Measurements from ENCODE around the gene ZFAND3. TPM values are rescaled to one million over a fixed set of nuclear protein-coding genes. Genes with fewer than 3 reads are reported as not detected.

Gene ZFAND3
- total RNA-seq, 2 experiments from 2014 or later: 8.3 to 33.8 TPM

GRCh38 chr6:37867756-37868446 is 48.4 kb downstream of the ZFAND3 start:
- ChIA-PET CTCF (ENCODE audit: unreplicated experiment) (no interaction called here), POLR2A (no interaction called here)
- TF ChIP-seq CTCF (conservative IDR thresholded peaks at IDR 0.05; ENCODE audit: low read length) (no peak), EZH2phosphoT487 (IDR thresholded peaks at IDR 0.05; ENCODE audit: borderline replicate concordance, low read depth, low read length) (no peak)
- no peaks in the 10 kb centered on the region for H3K36me3 ChIP-seq (ENCODE audit: insufficient read depth, low read length)
- H3K27ac ChIP-seq (ENCODE audit: low read depth, low read length, poor library complexity, severe bottlenecking): no peak overlapping the region
- H3K4me1 ChIP-seq (ENCODE audit: insufficient read depth, low read length, poor library complexity, severe bottlenecking): no peaks in the 10 kb centered on the region
- H2AFZ ChIP-seq (ENCODE audit: low read length): no peak overlapping the region
- BruUV-seq (replicated peaks): no TSS peak
- H3K9me3 ChIP-seq (ENCODE audit: low read length): peaks cover 3% of the 10 kb centered on the region; the same call in 1 of the 2 replicates
- no peak overlapping the region for H3K4me3 ChIP-seq (ENCODE audit: low read depth, low read length, poor library complexity, severe bottlenecking)
- peaks cover 9% of the 10 kb centered on the region; the same call in 1 of the 2 replicates for H4K20me1 ChIP-seq (ENCODE audit: insufficient read depth, low read length)
- peaks cover 13% of the 10 kb centered on the region; the same call in 1 of the 2 replicates for H3K79me2 ChIP-seq (ENCODE audit: insufficient read depth, low read depth, low read length)
- 0 out of 2 replicates have a peak overlapping the region, but pooled peaks have one; percentile 9 for H3K4me2 ChIP-seq (ENCODE audit: low read length)
- H3K9me2 ChIP-seq (ENCODE audit: insufficient read depth, low read length): no peaks in the 10 kb centered on the region
- intact Hi-C loops (cut with micrococcal nuclease; ENCODE audit: unreplicated experiment): no loop called here
- DNase-seq (ENCODE audit: low spot score): no peak

DNA sequence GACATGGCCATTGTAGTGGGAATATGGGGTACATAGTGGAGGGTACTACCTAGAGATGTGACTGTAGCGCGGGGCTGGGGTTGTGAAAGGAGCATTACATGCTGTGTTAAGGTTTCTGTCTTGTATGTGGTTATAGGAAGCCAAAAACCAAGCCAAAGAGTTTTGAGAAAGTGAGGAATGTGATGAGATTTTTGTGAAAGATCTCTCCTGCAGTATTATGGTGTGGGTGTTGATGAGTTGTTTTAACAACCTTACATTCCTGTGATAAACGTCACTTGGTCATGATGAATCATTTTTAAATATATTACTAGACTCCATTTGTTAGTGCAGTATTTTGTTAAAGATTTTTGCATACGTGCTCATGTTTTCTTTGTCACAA is 48.9 kb downstream of the ZFAND3 start:
- no peaks in the 10 kb centered on the region for H3K36me3 ChIP-seq (ENCODE audit: insufficient read depth, low read length)
- no peak overlapping the region for H3K4me3 ChIP-seq (ENCODE audit: low read depth, low read length, poor library complexity, severe bottlenecking)
- no peaks in the 10 kb centered on the region for H3K9me2 ChIP-seq (ENCODE audit: insufficient read depth, low read length)
- peaks cover 13% of the 10 kb centered on the region; the same call in 1 of the 2 replicates for H3K79me2 ChIP-seq (ENCODE audit: insufficient read depth, low read depth, low read length)
- H4K20me1 ChIP-seq (ENCODE audit: insufficient read depth, low read length): peaks cover 9% of the 10 kb centered on the region; the same call in 1 of the 2 replicates
- H3K9me3 ChIP-seq (ENCODE audit: low read length): peaks cover 3% of the 10 kb centered on the region; the same call in 1 of the 2 replicates
- H3K27ac ChIP-seq (ENCODE audit: low read depth, low read length, poor library complexity, severe bottlenecking): no peak overlapping the region
- H3K4me1 ChIP-seq (ENCODE audit: insufficient read depth, low read length, poor library complexity, severe bottlenecking): no peaks in the 10 kb centered on the region
- no peak for DNase-seq (ENCODE audit: low spot score)
- TF ChIP-seq CTCF (conservative IDR thresholded peaks at IDR 0.05; ENCODE audit: low read length) (no peak), EZH2phosphoT487 (IDR thresholded peaks at IDR 0.05; ENCODE audit: borderline replicate concordance, low read depth, low read length) (no peak)
- ChIA-PET CTCF (ENCODE audit: unreplicated experiment) (no interaction called here), POLR2A (no interaction called here)
- H2AFZ ChIP-seq (ENCODE audit: low read length): no peak overlapping the region
- intact Hi-C loops (cut with micrococcal nuclease; ENCODE audit: unreplicated experiment): no loop called here
- BruUV-seq (replicated peaks): no TSS peak
- H3K4me2 ChIP-seq (ENCODE audit: low read length): no peak overlapping the region

All from OCI-LY7 (cell line).